Right kidney (tissue), 9 donors: ENCODE measurements around the gene HOXA13.
A peak's percentile ranks its signal among the peaks of the same experiment; 100 is the strongest.

Source experiments
- DNase-seq: peaks from one replicate; pipeline ENCODE4 v3.0.0-alpha.2; 2016
- long read RNA-seq, 8 donors: transcript quantifications; one replicate each; lab custom pipeline, GENCODE V29; 2026

Gene HOXA13
- long read RNA-seq, donor 1, result 0 reads
- long read RNA-seq, donor 2, result 0 reads
- long read RNA-seq, donor 3, full-length matches to known transcripts, result 1 of 1 reads
- long read RNA-seq, donor 3, partial matches to known transcripts, result 0 of 1 reads
- long read RNA-seq, donor 3, other reads (novel, unspliced or antisense), result 0 of 1 reads
- long read RNA-seq, donor 4, result 0 reads
- long read RNA-seq, donor 5, result 0 reads
- long read RNA-seq, donor 6, result 0 reads
- long read RNA-seq, donor 7, result 0 reads
- long read RNA-seq, donor 8, result 0 reads

DNA sequence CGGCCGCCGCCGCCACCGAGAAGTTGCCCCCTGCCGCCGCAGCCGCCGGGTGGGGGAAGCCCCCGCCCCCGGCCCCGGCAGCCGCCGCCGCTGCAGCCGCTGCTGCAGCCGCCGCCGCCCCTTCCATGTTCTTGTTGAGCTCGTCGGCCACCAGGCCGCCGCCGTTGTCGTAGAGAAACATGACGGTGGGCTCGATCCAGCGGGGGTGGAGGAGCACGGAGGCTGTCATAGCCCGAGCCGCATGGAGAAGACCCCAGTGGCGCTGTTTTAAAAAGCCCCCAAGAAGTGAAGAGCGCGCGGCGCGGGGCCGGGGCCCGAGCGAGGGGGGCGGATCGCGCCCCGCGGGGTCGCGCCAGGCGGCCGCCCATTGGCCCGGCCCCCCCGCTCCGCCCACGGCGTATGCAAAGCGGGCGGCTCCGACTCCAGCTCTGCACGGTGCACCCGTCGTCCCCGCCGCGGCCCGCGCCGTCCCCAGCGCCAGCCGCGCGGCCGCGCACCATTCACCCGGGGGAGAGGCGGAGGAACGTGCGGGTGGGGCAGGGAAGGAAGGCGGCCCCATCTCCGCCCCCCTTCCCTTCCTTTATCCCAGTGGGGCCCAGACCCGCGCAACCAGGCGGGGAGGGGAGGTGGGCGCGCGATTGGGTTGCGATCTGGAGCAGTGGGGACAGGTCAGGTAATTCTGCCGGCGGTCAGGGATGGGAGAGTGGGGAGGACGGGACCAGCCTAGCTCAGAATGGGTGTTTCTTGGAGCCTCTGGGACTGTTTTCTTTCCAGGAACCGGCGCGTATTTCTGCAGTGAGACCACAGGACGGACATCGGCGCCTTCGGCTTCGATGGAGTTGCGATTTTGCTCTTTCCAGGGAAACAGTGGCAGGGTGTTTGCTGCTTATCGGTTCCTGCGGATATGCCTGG, at the start of gene HOXA13:
Gene HOXA13, minus strand, starts transcription at position 243 of the 912 bp plus-strand sequence. Its CDS starts 14 bp downstream, at position 229.
- DNase-seq, result peak; percentile 76

DNA sequence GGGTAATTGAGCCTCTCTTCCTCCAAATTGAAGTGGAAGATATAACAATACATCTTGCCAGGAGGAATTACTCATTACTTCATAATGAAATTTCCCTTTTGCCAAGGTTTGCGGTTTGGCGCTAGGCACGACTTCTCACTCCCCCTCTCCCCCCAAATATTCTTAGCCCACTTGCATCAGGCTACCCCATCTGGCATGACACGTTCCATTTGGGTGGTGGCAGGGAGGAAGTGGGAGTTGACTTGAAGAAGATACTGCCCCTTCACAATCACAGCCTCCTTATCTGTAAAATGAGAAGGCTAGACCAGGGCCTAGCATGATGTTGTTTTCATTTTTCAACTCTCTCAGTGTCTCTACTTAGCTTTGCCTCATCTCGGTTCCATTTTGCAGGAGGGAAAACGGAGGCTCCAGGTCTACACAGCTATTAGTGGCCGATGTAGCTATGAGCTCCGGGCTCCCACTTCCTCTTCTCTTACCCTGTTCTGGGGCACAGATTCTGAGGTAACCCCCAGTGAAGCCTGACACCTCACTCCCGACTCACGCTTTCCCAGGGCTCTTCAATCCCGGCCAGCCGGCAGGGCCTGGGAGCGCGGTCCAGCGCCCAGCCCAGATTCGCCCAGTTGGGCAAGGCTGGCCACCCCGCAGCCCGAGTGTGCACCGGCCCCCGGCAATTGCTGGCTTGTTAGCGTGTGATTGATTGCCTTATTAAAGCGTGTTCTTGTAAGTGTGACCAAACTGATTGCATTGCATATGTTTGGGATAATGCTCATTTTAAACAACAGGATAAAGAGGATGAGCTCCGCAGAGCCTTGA, 49.2 kb upstream of the HOXA13 start:
- DNase-seq, result no peak

DNA sequence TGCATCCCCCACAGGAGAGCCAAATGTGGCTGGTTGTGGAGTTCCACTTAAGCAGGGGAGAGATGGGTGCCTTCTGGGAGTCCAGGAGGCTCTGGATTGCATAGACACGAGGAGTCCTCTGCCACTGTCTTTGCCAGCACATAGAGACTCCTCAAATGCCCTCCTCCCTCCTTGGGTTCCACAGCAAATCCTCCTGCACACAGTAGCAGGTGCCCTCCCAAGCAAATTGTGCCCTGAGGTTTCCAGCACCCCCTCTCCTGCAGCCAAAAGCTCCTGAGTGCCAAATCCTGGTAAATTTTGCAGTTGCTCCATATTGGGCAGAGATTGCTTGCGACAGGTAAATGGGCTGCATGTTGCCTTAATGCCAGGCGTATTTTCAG, 48.5 kb upstream of the HOXA13 start:
- no peak for DNase-seq

DNA sequence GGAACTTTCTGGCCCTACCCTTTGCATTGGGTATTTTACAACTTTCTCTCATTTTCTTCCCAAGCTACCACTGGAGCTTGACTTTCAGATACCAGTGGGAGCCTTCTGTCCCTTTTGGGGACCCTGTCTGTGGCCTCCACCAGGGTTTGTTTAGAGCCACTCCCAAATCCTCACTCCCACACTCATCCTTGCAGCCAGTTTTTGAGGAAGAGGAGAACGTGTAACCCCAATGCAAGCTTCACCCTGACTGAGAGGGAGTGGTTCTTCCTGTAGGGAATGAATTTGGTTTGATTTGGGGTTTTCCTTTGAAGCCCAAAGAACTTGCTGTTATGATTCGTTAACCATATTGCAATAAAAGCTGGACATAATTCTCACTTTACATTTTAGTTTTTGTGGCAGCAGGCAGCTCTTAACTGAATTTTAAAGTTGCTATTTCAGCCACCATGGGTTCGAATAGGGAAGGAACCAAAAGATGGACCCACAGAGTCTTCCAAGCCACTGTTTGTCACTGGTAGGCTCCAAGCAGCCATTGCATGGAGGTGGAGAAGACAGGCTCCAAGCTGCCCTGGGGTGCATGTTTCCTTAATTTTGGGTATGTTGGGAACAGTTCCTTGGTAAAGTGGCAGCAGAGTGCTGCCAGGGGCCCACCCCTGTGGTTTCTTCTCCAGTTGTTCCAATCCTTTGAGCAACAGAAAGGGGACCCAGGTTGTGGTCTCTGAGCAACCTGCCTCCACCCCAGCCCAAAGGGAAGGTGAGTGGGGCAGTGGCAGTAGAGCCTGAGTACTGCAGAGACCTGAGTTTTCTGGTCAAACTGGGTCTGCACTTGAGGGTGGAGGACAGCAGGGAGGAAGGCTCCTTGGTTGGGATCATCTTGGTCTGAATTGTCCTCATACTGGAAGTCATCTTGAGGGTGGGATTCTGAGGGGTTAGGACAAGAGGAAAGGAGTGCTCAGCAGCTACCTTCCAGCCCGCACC, 47.8 kb upstream of the HOXA13 start:
- DNase-seq, result no peak

DNA sequence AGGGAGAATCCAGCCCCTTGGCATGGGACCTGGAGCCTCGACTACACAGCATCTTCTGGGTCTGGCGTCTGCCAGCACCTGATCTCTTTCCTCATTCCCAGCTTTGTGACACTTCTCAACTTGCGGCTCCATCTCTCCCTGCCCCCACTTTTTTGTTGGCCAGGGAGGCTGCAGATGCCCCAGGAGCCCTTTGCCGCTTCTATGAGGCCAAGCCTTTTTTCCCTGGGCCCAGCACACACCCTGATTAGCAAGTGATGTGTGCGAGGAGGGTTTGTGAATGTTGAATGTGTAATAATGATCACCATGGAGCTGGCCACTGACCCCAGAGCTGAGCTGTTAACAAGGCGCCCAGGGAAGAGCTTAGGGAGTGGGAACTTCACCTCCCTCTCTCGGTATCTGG, 47.1 kb upstream of the HOXA13 start:
- peak; percentile 31 for DNase-seq

DNA sequence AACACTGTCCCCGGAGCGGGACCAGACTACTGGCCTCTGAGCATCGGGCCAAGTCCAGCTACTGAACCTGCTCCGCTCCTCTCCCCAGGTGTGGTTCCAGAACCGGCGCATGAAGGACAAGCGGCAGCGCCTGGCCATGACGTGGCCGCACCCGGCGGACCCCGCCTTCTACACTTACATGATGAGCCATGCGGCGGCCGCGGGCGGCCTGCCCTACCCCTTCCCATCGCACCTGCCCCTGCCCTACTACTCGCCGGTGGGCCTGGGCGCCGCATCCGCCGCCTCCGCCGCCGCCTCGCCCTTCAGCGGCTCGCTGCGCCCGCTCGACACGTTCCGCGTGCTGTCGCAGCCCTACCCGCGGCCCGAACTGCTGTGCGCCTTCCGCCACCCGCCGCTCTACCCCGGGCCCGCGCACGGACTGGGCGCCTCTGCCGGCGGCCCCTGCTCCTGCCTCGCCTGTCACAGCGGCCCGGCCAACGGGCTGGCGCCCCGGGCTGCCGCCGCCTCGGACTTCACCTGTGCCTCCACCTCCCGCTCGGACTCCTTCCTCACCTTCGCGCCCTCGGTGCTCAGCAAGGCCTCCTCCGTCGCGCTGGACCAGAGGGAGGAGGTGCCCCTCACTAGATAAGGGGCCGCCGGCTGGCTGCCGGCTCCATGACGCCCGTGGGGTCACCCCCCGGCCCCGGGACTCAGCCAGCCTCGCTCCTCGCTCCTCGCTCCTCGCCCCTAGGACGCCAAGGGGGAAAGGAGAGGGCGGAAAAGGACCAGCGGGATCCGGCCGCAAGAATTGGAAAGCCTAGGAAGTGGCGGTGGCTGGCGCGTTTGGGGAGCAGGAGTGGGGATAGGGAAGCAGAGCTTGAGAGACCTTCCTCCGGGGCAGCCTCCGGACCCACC, 46.2 kb upstream of the HOXA13 start:
- DNase-seq, result peak; percentile 76

DNA sequence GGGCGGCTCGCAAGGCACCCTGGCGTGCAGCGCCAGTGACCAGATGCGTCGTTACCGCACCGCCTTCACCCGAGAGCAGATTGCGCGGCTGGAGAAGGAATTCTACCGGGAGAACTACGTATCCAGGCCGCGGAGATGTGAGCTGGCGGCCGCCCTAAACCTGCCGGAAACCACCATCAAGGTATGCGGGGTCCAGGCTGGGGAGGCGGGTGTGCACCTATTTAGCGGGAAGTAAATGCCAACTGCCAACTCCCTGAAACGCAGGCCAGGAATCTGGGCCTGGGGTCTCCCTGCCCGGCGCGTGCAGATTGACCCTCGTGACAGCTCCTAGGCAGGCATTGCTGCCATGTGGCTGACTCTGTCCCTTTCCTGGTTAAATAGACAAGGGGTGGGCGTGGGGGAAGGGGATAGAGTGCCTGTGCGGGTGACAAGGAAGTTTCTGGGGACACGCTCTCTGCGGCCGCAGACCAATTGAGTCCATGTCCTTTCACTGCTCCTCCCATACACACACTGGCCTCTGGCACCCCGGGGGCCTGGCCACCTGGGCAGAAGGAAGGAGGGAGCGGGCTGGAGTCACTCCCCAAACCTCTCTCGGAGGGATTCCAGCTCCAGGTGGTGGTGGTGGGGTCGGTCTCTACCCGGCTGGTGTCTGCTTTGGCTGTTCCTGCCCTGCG, 45.4 kb upstream of the HOXA13 start:
- peak; percentile 65 for DNase-seq

DNA sequence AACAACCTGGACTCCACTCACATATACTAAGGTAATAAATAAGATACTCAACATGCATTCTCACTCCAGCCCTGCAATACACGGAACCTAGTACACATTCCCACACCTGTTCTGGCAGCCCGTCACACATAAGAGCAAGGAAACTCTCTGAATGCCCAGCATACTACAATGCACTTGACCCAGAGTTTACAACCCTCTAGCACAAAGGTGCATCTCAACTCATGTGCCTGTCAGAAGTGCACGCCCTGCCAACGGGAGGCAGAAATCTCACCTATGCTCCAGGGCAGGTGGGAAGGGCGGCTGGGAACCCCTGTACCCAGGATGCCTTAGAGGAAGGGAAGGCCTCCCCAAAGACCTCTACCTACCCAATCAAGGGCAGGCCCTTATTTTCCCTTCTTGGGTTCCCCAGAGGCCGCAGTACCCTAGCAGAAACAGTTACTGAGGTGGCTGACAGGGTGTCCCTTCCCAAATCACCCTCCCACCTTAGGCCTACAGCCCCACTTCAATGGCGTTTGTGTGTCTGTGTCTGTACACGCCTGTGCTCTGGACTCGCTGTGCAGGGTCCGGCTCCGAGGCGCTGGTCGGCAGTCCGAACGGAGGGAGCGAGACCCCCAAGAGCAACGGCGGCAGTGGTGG, 44.7 kb upstream of the HOXA13 start:
- DNase-seq, result no peak

DNA sequence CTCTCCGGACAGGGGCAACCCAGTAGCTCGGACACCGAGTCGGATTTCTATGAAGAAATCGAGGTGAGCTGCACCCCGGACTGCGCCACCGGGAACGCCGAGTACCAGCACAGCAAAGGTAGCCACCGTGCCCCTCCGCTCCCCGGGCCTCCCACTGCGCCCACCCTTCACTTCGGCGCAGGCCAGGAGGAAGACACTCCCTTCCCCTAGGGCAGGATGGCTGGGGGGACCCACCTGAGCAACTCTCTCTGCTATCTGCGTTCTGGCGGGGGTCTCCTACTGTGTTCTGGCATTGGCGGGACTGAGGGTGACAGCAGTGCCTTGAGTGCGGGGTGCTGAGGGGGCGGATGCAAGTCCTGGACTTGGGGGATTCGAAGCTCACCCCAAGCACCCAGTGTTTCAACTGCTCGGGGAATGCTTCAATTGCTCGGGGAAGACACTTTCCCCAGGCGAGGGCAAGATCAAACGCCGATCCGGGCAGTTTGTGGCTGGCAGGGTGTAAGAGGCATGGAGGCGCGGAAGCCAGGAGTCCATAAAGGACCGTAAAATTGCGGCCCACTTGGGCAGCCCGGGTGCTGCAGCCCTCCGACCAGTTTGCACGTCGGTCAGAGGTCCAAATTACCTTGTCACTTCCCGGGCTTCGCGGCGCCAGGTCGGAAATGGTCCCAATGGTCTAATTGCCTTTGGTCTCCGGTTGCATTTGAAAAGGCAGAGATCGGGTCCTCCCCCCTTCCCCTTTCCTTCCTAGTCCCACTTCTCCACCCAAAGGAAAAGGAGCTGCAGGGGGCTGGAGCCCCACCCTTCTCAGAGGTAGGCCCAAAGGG, 43.7 kb upstream of the HOXA13 start:
- DNase-seq, result peak; percentile 69

DNA sequence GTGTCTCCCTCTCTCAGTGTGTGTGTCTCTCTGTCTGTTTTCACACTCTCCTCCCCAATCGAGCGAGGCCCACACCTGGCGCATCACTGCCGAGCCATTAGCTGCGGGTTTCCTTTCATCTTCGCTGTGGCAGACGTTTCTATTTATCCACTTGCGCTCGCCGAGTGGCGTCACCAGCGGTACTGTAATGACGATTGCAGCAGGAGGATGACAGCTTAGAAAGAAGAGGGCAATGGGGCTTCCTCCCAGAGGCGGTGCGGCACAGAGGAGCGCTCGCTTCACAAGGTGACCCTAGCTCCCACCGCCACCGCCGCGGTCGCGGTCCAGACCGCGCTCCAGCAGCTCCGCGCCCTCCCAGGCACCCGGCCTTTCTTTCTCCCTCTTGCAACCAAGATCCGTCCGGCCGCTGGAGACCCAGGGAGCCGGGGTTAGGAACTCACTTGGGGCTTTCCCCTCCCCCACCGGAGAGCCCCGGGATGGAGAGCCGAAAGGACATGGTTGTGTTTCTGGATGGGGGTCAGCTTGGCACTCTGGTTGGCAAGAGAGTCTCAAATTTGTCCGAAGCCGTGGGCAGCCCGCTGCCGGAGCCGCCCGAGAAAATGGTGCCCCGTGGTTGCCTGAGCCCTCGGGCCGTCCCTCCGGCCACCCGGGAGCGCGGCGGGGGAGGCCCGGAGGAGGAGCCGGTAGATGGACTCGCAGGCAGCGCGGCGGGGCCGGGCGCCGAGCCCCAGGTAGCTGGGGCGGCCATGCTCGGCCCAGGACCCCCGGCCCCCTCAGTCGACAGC, 42.9 kb upstream of the HOXA13 start, which contains the start of gene EVX1:
Gene EVX1, plus strand, starts transcription at position 248 of the 785 bp plus-strand sequence. Its CDS starts 229 bp downstream, at position 477.
- peak; percentile 69 for DNase-seq

DNA sequence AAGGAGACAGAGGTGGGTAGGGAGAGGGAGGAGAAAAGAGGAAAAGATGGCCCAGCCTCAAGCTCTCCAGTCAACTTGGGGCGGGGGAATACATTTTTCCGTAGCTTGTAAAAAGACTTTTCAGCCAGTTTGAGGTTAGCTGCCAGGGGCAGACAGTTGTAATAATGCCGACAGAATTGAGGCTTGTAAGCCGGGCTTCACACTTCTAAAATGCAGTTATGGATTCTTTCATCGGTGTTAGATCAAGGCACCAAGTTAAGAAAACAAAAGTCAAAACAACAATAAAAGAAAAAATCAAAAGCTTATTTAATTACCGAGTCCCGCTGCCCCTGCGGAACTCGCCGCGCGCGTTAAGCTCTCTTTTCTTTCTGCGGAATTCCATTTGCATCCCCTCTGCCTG, 42.3 kb upstream of the HOXA13 start:
- peak; percentile 66 for DNase-seq

DNA sequence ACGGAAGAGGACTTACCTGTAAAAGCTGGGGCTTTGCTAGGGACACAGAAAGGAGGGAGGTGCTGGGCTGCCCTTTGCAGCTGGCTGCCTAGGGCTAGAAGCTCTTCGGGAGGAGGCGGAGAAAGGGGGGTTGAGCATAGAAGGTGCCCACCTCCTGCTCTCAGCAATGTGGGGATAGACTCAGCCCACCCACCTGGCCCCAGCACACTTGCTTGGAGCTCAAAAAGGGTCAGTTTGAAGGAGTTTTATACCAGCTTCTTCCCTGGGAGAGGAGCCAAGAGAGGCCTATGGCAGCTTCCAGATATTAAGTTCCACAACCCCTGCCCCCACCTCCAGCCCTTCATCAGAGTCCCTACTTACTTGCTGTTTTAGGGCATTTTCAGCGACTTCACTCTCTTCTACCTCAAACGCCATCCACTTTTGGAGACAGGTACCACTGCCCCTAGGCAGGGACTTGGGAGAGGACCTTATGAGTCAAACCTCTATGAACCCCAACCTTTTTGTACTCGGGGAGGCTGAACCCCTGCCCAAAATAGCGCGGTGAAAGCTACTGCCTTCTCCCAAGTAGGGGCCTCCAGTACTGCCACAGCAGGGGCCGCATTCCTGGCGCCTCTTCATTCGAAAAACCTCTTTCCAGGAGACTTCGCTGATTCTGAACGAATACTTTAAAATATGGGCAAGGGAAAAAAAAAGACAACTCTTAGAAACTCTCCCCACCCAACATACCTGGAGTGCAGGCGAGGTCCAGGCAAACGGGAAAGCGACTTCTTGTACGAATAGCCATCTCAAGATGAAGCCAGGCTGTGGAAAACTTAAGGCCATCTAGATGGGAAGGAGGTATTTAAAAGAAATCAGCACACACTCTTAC, 41.5 kb upstream of the HOXA13 start:
- DNase-seq, result peak; percentile 55

DNA sequence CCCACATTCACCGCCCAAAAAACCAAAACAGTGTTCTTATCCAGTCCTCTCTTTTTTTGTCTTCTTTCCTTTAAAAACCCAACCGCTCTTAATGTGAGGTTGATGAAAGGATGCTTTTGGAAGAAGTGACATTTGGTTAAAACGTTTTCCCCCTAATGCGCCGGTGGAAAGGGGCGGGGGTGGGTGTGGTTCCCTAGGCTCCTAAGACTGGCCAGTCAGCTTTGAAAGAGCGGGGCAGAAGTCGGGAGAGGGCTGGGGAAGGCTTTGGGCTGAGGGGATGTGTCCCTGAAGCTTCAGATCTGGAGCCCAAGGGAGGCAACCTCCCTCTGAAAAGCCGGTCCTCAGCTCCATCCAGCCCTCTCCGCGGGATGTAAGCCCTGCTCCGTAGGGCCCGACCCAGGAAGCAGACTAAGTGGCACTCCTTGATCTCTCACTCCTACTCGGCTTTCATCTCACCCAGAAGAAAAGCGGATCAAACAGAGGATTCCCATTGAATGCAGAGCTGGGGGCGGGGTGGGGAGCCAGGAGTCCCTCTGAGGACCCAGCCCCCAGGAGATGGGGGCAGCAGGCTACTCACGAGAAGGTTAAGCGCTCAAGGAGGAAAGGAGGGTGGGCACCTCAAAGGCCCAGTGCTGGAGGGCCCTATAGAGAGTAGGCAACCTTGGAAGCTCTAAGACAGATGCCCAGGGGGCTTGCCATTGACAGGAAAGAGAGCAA, 40.3 kb upstream of the HOXA13 start:
- DNase-seq, result no peak

DNA sequence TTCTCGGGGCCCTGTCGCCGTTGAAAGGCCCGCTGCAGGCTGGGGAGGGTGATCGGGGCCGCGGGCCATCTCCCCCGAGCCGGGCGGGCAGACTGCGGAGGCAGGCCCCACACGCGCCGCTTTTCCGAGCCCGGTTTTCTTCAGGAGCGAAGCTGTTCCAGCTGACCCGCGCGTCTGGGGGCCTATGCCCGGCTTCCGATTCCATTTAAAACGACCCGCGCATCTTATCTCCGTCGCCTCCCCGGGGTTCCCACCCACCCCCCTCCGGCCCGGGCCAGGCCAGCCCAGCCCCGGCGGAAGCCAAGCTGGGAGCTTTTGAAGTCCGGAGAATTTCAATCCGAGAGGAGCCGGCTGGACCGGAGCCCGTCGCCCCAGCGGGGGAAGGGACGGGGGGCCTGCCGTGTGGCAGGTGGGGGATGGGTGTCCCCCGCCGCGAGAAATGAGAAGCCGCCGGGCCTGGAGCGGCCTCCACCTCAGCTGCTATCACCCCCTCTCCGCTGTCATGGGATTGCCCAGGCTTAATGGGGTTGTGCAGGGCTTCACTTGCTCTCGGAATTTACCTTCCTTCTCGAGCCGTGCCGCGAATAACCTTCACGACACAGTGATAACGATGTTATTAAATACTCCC, 39.6 kb upstream of the HOXA13 start:
- peak; percentile 68 for DNase-seq

DNA sequence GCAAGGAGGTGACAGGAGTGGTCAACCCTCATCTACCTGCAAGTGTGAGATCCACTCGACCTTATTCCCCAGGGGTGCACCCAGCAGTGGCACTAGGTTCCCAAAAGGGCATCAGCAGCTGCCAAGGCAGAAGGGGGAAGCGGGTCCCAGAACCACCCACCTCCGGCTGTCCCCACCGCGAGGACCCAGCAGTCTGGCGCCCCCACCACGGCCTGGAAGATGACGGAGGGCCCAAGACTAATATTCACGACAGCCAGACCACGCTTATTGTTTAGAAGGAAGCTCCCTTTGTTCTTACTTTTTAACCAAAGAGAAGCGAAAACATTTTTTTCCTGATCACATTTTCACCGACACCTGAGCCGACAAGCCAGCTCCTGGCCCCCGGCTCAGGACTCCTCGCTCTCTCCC, 39.1 kb upstream of the HOXA13 start:
- no peak for DNase-seq
